OCI-LY1 (cell line): Measurements from ENCODE around the gene FMN2.

ENCODE experiments used
- H2AFZ ChIP-seq: fragments of 200-600 bp; sonication (generic), shearing (Covaris generic); 2 replicates; pipeline ENCODE4 v1.6.0; 2014; ENCODE audit warnings: antibody characterized with exemption, mild to moderate bottlenecking, low read length
- H3F3A ChIP-seq: fragments of 200-600 bp; sonication (generic), shearing (Covaris generic); 2 replicates; pipeline ENCODE4 v1.6.0; 2014; ENCODE audit warnings: mild to moderate bottlenecking, antibody characterized with exemption, low read length, moderate library complexity; ENCODE audit not compliant: insufficient read depth
- H3K27ac ChIP-seq: fragments of 200-600 bp; sonication (generic); 2 replicates; pipeline ENCODE4 v1.5.1; 2014; ENCODE audit warnings: low read length, mixed run types, mild to moderate bottlenecking, low read depth; ENCODE audit not compliant: poor library complexity, severe bottlenecking
- H3K27me3 ChIP-seq: fragments of 200-600 bp; sonication (generic); 2 replicates; pipeline ENCODE4 v1.6.0; 2014; ENCODE audit warnings: antibody characterized with exemption, mild to moderate bottlenecking, low read length, moderate library complexity; ENCODE audit not compliant: insufficient read depth
- H3K36me3 ChIP-seq: fragments of 200-600 bp; sonication (generic); 2 replicates; pipeline ENCODE4 v1.6.1; 2014; ENCODE audit warnings: mild to moderate bottlenecking, antibody characterized with exemption, low read length, moderate library complexity, mixed read lengths; ENCODE audit not compliant: insufficient read depth
- H3K4me1 ChIP-seq: fragments of 200-600 bp; sonication (generic); 2 replicates; pipeline ENCODE4 v1.5.1; 2014; ENCODE audit warnings: mild to moderate bottlenecking, low read length, moderate library complexity; ENCODE audit not compliant: insufficient read depth, severe bottlenecking
- H3K4me2 ChIP-seq: fragments of 200-600 bp; sonication (generic), shearing (Covaris generic); 2 replicates; pipeline ENCODE4 v1.6.1; 2014; ENCODE audit warnings: low read length
- H3K4me3 ChIP-seq: fragments of 200-600 bp; sonication (generic); 2 replicates; pipeline ENCODE4 v1.5.1; 2014; ENCODE audit warnings: low read length, low read depth, mild to moderate bottlenecking, mixed read lengths; ENCODE audit not compliant: poor library complexity, severe bottlenecking
- H3K79me2 ChIP-seq: fragments of 200-600 bp; shearing (Covaris generic); 2 replicates; pipeline ENCODE4 v1.6.1; 2016; ENCODE audit warnings: mixed run types, low read length, mixed read lengths; ENCODE audit not compliant: insufficient read depth
- H3K9ac ChIP-seq: fragments of 200-600 bp; sonication (generic), shearing (Covaris generic); 2 replicates; pipeline ENCODE4 v1.6.1; 2014; ENCODE audit warnings: mild to moderate bottlenecking, low read length, mixed read lengths
- H3K9me2 ChIP-seq: fragments of 200-600 bp; sonication (generic), shearing (Covaris generic); 2 replicates; pipeline ENCODE4 v1.6.1; 2014; ENCODE audit warnings: low read depth, mild to moderate bottlenecking, low read length, mixed read lengths
- H3K9me3 ChIP-seq: fragments of 200-600 bp; shearing (Covaris generic); 2 replicates; pipeline ENCODE4 v1.6.1; 2014; ENCODE audit warnings: low read length, mixed read lengths
- H4K20me1 ChIP-seq: fragments of 200-600 bp; sonication (generic), shearing (Covaris generic); 2 replicates; pipeline ENCODE4 v1.6.0; 2016; ENCODE audit warnings: mild to moderate bottlenecking, low read length; ENCODE audit not compliant: insufficient read depth
- EZH2 ChIP-seq: fragments of 200-600 bp; sonication (generic), shearing (Covaris generic); IDR thresholded peaks from 2 replicates; pipeline ENCODE4 v1.8.0; 2017; ENCODE audit warnings: borderline replicate concordance, mixed run types, mild to moderate bottlenecking, antibody characterized with exemption, low read length, moderate library complexity, mixed read lengths
- TF ChIP-seq, protein P1 (sequence below): fragments of 200-600 bp; sonication (generic), shearing (Covaris generic); IDR thresholded peaks from 2 replicates; pipeline ENCODE4 v1.5.1; 2017; ENCODE audit warnings: mild to moderate bottlenecking, antibody characterized with exemption, low read length, moderate library complexity, mixed read lengths

FMN2 gene

DNA sequence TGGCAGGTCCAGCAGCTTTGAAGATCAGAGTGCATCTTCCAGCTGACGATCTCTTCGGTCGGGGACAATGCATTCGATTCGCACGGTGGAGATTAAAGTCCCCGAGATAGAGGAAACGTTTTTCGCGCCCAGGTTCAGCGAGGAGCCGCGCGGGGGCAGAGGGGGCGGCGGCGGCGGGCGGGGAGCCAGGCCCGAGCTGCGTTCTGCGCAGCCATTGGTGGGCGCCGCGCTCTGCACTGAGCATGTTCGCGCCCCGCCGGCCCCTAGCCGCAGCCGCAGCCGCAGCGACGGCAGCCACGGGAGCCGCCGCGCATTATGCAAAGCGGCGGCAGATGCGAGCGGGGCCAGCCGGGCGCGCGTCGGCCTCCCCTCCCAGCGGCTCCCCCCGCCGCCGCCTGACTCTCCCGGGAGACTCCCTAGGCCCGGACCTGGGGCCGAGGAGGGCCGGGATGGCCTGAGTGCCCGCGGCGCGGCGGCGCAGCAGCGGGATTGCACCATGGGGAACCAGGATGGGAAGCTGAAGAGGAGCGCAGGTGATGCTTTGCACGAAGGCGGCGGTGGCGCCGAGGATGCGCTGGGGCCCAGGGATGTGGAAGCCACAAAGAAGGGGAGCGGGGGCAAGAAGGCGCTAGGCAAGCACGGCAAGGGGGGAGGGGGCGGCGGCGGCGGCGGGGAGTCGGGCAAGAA is at the start of gene FMN2:
TSS of gene FMN2 (plus strand) at position 270 of the 687 bp plus-strand sequence. CDS start at position 497, 227 bp downstream.
- no peak within 1 kb of the TSS for H3K4me2 ChIP-seq
- no peaks in the 10 kb centered on the region for H4K20me1 ChIP-seq
- no peaks in the 10 kb centered on the region for H3K9me2 ChIP-seq
- no peak within 1 kb of the TSS for H2AFZ ChIP-seq
- H3K36me3 ChIP-seq: no peaks in the 10 kb centered on the region
- no peaks in the 10 kb centered on the region for H3K9me3 ChIP-seq
- no peak within 1 kb of the TSS for H3K27ac ChIP-seq
- no peak within 1 kb of the TSS for H3K9ac ChIP-seq
- TF ChIP-seq, protein P1, sequence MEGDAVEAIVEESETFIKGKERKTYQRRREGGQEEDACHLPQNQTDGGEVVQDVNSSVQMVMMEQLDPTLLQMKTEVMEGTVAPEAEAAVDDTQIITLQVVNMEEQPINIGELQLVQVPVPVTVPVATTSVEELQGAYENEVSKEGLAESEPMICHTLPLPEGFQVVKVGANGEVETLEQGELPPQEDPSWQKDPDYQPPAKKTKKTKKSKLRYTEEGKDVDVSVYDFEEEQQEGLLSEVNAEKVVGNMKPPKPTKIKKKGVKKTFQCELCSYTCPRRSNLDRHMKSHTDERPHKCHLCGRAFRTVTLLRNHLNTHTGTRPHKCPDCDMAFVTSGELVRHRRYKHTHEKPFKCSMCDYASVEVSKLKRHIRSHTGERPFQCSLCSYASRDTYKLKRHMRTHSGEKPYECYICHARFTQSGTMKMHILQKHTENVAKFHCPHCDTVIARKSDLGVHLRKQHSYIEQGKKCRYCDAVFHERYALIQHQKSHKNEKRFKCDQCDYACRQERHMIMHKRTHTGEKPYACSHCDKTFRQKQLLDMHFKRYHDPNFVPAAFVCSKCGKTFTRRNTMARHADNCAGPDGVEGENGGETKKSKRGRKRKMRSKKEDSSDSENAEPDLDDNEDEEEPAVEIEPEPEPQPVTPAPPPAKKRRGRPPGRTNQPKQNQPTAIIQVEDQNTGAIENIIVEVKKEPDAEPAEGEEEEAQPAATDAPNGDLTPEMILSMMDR: no peak
- TF ChIP-seq EZH2: no peak
- no peaks in the 10 kb centered on the region for H3K79me2 ChIP-seq
- H3K4me1 ChIP-seq: no peaks in the 10 kb centered on the region
- H3K4me3 ChIP-seq: no peak within 1 kb of the TSS
- H3F3A ChIP-seq: no peaks in the 10 kb centered on the region
- no peaks in the 10 kb centered on the region for H3K27me3 ChIP-seq

DNA sequence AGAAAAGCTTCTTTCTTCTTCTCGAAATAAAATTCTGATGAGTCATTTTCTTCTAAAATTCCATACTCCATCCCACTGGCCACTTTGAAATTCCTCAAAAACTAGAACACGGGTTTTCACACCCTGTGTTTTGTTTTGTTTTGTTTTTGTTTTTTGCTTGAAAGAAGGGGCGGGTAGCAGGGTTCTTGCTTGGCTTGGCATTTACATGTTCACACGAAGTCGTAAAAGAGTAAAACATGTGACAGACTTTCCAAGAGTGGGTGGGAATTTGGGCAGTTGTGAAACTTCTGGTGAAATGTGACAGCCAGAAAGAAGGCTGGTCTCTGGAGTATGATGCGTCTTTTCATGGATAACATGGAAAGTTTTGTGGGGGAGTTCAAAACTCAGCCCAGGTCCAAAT is 47.1 kb upstream of the FMN2 start:
- no peak overlapping the region for H3K4me3 ChIP-seq
- H4K20me1 ChIP-seq: no peaks in the 10 kb centered on the region
- H3K36me3 ChIP-seq: no peaks in the 10 kb centered on the region
- H3K4me1 ChIP-seq: no peaks in the 10 kb centered on the region
- H3K9me2 ChIP-seq: no peaks in the 10 kb centered on the region
- H2AFZ ChIP-seq: no peak overlapping the region
- H3K79me2 ChIP-seq: no peaks in the 10 kb centered on the region
- H3K4me2 ChIP-seq: no peak overlapping the region
- no peaks in the 10 kb centered on the region for H3F3A ChIP-seq
- H3K9me3 ChIP-seq: no peaks in the 10 kb centered on the region
- no peak overlapping the region for H3K27ac ChIP-seq
- TF ChIP-seq, protein P1: no peak
- TF ChIP-seq EZH2: no peak
- no peak overlapping the region for H3K9ac ChIP-seq
- H3K27me3 ChIP-seq: no peaks in the 10 kb centered on the region

DNA sequence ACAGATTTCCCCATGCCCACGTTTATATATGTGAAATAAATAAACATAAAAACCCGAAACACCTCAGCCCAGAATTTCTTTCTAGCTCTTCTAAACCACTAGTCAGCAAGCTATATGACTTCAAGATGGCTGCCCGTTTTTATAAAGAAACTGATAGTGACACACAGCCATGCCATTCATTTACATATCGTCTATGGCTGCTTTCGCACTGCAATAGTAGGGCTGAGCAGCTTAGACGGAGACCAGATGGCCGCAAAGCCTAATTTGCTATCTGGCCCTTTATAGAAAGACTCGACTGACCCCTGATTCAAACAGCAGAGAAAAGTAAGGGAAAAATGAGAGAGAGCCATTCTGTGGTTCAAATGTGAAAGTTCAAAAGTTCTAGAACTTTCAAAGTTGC is 45.7 kb upstream of the FMN2 start:
- H3K27me3 ChIP-seq: no peaks in the 10 kb centered on the region
- no peak for TF ChIP-seq EZH2
- TF ChIP-seq, protein P1: no peak
- H3K9me3 ChIP-seq: no peaks in the 10 kb centered on the region
- H3K4me1 ChIP-seq: no peaks in the 10 kb centered on the region
- no peak overlapping the region for H3K4me3 ChIP-seq
- H3K36me3 ChIP-seq: no peaks in the 10 kb centered on the region
- no peaks in the 10 kb centered on the region for H3K9me2 ChIP-seq
- H3F3A ChIP-seq: no peaks in the 10 kb centered on the region
- no peak overlapping the region for H3K9ac ChIP-seq
- no peaks in the 10 kb centered on the region for H3K79me2 ChIP-seq
- no peaks in the 10 kb centered on the region for H4K20me1 ChIP-seq
- no peak overlapping the region for H2AFZ ChIP-seq
- H3K27ac ChIP-seq: no peak overlapping the region
- H3K4me2 ChIP-seq: no peak overlapping the region
